D721Med (cell line): ENCODE data around the gene LRP4.

Experiments used
- DNase-seq: peaks from one replicate; pipeline ENCODE4 v3.0.0; 2011; ENCODE audit warnings: low spot score; ENCODE audit not compliant: insufficient read length
- FAIRE-seq: peaks from 2 replicates; lab custom pipeline; 2011; peaks lifted over from hg19 to GRCh38; lab: Jason Lieb, UNC
- CTCF ChIP-seq: IDR thresholded peaks from 2 replicates; pipeline ENCODE4 v1.5.1; 2012; ENCODE audit warnings: mild to moderate bottlenecking, control low read depth; ENCODE audit not compliant: insufficient read depth; ENCODE audit errors: missing control alignments

Gene LRP4

GRCh38 chr11:46901156-46901555 lies 17.2 kb downstream of the LRP4 start:
- FAIRE-seq (no peak), DNase-seq (no peak)
- TF ChIP-seq CTCF: no peak

GRCh38 chr11:46900091-46900746 lies 18.1 kb downstream of the LRP4 start:
- no peak for DNase-seq
- no peak for FAIRE-seq
- no peak for TF ChIP-seq CTCF

- FAIRE-seq (no peak), DNase-seq (no peak)
- no peak for TF ChIP-seq CTCF
These were observed 18.8 kb downstream of the LRP4 start for GRCh38 chr11:46899501-46900025.

GRCh38 chr11:46898396-46899095 lies 19.8 kb downstream of the LRP4 start:
- no peak for FAIRE-seq

GRCh38 chr11:46896719-46897406 lies 21.5 kb downstream of the LRP4 start:
- TF ChIP-seq CTCF: peak; percentile 39
- FAIRE-seq: peak; percentile 44
- DNase-seq: peak; percentile 55

More at GRCh38 chr11:46898396-46899095, 19.8 kb downstream of the LRP4 start:
- DNase-seq: no peak
- no peak for TF ChIP-seq CTCF

GRCh38 chr11:46895821-46896220 lies 22.5 kb downstream of the LRP4 start:
- FAIRE-seq: no peak
- no peak for TF ChIP-seq CTCF

More at GRCh38 chr11:46895821-46896220, 22.5 kb downstream of the LRP4 start:
- DNase-seq: no peak
